CD4-positive, alpha-beta memory T cell (primary cell): Measurements from ENCODE around the gene GALNS. TPM values are rescaled to one million over a fixed set of nuclear protein-coding genes. Genes with fewer than 3 reads are reported as not detected.

Experiments
- CTCF ChIA-PET: fragments of 350-600 bp; sonication (Branson Sonifier 250); formaldehyde crosslinking; loops from one replicate; lab custom pipeline; 2021; ENCODE audit warnings: inconsistent platforms; ENCODE audit not compliant: partially characterized antibody; lab: Charles Lee
- POLR2A ChIA-PET: fragments of 350-600 bp; sonication (Branson Sonifier 250); formaldehyde crosslinking; loops from one replicate; lab custom pipeline; 2021; ENCODE audit not compliant: partially characterized antibody; lab: Charles Lee
- DNase-seq, 5 donors: peaks; one replicate each; pipeline versions ENCODE4 v3.0.0 to v3.0.0-alpha.2; 2020 to 2022; ENCODE audit warnings: mixed read lengths in 1 of 5
- H3K27ac ChIP-seq: one replicate; pipeline ENCODE4 v1.7.0; 2013; ENCODE audit warnings: low read depth, low read length
- H3K27me3 ChIP-seq: 2 replicates; pipeline ENCODE4 v1.7.0; 2013; ENCODE audit warnings: mild to moderate bottlenecking, low read length, moderate library complexity; ENCODE audit not compliant: insufficient read depth
- H3K36me3 ChIP-seq: 2 replicates; pipeline ENCODE4 v1.7.0; 2013; ENCODE audit warnings: mild to moderate bottlenecking, low read length, moderate library complexity; ENCODE audit not compliant: insufficient read depth
- H3K4me1 ChIP-seq: 2 replicates; pipeline ENCODE4 v1.7.0; 2013; ENCODE audit warnings: mild to moderate bottlenecking, low read length, moderate library complexity; ENCODE audit not compliant: insufficient read depth
- H3K4me3 ChIP-seq, 2 donors: one replicate each; pipeline ENCODE4 v1.7.0; 2013; ENCODE audit warnings: low read length in 2 of 2, mild to moderate bottlenecking in 1 of 2
- H3K9me3 ChIP-seq, 2 donors: one replicate each; pipeline ENCODE4 v1.7.0; 2013; ENCODE audit warnings: low read length in 2 of 2, control low read depth in 1 of 2; ENCODE audit not compliant: control insufficient read depth in 1 of 2
- H3K27ac Mint-ChIP-seq, 7 donors: one replicate each; pipeline ENCODE4 v1.8.0; 2020 to 2021; ENCODE audit warnings: mixed read lengths in 7 of 7, mild to moderate bottlenecking in 6 of 7, inconsistent platforms in 3 of 7, moderate library complexity in 3 of 7
- H3K27me3 Mint-ChIP-seq, 2 donors: one replicate each; pipeline ENCODE4 v1.8.0; 2020 to 2021; ENCODE audit warnings: mixed read lengths in 2 of 2
- H3K36me3 Mint-ChIP-seq, 2 donors: one replicate each; pipeline ENCODE4 v1.8.0; 2020 to 2021; ENCODE audit warnings: mixed read lengths in 2 of 2, inconsistent platforms in 1 of 2, mild to moderate bottlenecking in 1 of 2
- H3K4me1 Mint-ChIP-seq, 4 donors: one replicate each; pipeline ENCODE4 v1.8.0; 2020 to 2021; ENCODE audit warnings: mixed read lengths in 4 of 4, mild to moderate bottlenecking in 1 of 4
- H3K4me3 Mint-ChIP-seq, 8 donors: one replicate each; pipeline ENCODE4 v1.8.0; 2020 to 2021; ENCODE audit warnings: mixed read lengths in 8 of 8, mild to moderate bottlenecking in 7 of 8, moderate library complexity in 6 of 8, inconsistent platforms in 3 of 8
- H3K9me3 Mint-ChIP-seq, 8 donors: one replicate each; pipeline ENCODE4 v1.8.0; 2020 to 2021; ENCODE audit warnings: mixed read lengths in 8 of 8, mild to moderate bottlenecking in 5 of 8, inconsistent platforms in 3 of 8, moderate library complexity in 1 of 8
- intact Hi-C: fragments of 100-400 bp; cut with micrococcal nuclease; formaldehyde crosslinking; loops from one replicate; pipeline ENCODE4 v1.15.1; 2023
- polyA plus RNA-seq, 2 donors: library from polyadenylated mRNA; unstranded; fragments of 300-500 nt; fragmentation: Illumina TruSeq; gene quantifications; one replicate each; pipeline ENCODE4 v1.2.3, GENCODE V29; 2021
- total RNA-seq, 2 experiments: library from RNA; stranded (reverse); gene quantifications; one replicate each; pipeline ENCODE4 v1.2.3, GENCODE V29; 2021

Gene GALNS
- total and polyA plus RNA-seq, 4 experiments from 2014 or later, result 5.6 to 65.7 (median 33.7) TPM

- Mint-ChIP-seq H3K27ac (peak overlapping the region; percentile 87 to 93 (median 93)), H3K36me3 (peaks cover 0 to 15% of the 10 kb centered on the region in 2 donors), H3K9me3 (no peaks in the 10 kb centered on the region), H3K4me1 (peaks cover 1 to 28% (median 15%) of the 10 kb centered on the region in 4 donors), H3K4me3 (peak overlapping the region; percentile 79 to 97 (median 86)), H3K27me3 (no peaks in the 10 kb centered on the region)
- Histone ChIP-seq H3K27me3 (no peaks in the 10 kb centered on the region), H3K4me1 (peaks cover 21% of the 10 kb centered on the region), H3K36me3 (peaks cover 13% of the 10 kb centered on the region), H3K4me3 (peak overlapping the region; percentile 90 to 94), H3K9me3 (no peaks in the 10 kb centered on the region), H3K27ac (peak overlapping the region; percentile 67)
- ChIA-PET CTCF (interaction anchor here (1.1 to 5.1 kb wide), 10 partner anchors 12 to 407 kb away, joined by 3 to 35 read pairs (median 4); partner anchors contain the start of genes GALNS, TRAPPC2L and ZNF778), POLR2A (interaction anchor here (0.8 to 11.8 kb wide), 24 partner anchors 8 to 430 kb away, joined by 3 to 206 read pairs (median 5); partner anchors contain the start of genes CDT1, CTU2, GALNS and PIEZO1)
- peak; percentile 56 to 68 (median 64) for DNase-seq
- intact Hi-C loops, result loop anchor here (1.0 kb wide), 2 partner anchors 8 to 26 kb away; partner anchors contain the start of genes CDT1 and PIEZO1
Measured at GRCh38 chr16:88810912-88811768, 45.6 kb downstream of the GALNS start.

- H3K36me3 Mint-ChIP-seq, result peaks cover 0 to 15% of the 10 kb centered on the region in 2 donors
- no peaks in the 10 kb centered on the region for H3K27me3 Mint-ChIP-seq
- peak overlapping the region; percentile 67 for H3K27ac ChIP-seq
- ChIA-PET POLR2A (interaction anchor here (0.7 to 11.8 kb wide), 13 partner anchors 11 to 430 kb away, joined by 3 to 206 read pairs (median 5); partner anchors contain the start of genes CTU2, GALNS, PIEZO1 and RNF166), CTCF (interaction anchor here (1.1 to 5.1 kb wide), 7 partner anchors 27 to 403 kb away, joined by 3 to 35 read pairs (median 6); partner anchors contain the start of genes GALNS and TRAPPC2L)
- peak overlapping the region; percentile 90 to 94 for H3K4me3 ChIP-seq
- H3K27ac Mint-ChIP-seq, result peak overlapping the region; percentile 25 to 93 (median 85)
- H3K27me3 ChIP-seq, result no peaks in the 10 kb centered on the region
- H3K36me3 ChIP-seq, result peaks cover 13% of the 10 kb centered on the region
- H3K4me1 ChIP-seq, result peaks cover 21% of the 10 kb centered on the region
- peak overlapping the region; percentile 79 to 97 (median 86) for H3K4me3 Mint-ChIP-seq
- H3K4me1 Mint-ChIP-seq, result peaks cover 1 to 28% (median 15%) of the 10 kb centered on the region in 4 donors
- DNase-seq, result no peak
- no peaks in the 10 kb centered on the region for H3K9me3 ChIP-seq
- intact Hi-C loops, result no loop called here
- no peaks in the 10 kb centered on the region for H3K9me3 Mint-ChIP-seq
Measured at GRCh38 chr16:88810166-88810911, 46.4 kb downstream of the GALNS start.

GRCh38 chr16:88809676-88810165 lies 47.0 kb downstream of the GALNS start:
- DNase-seq, result no peak
- H3K27me3 Mint-ChIP-seq, result no peaks in the 10 kb centered on the region
- intact Hi-C loops, result no loop called here
- Histone ChIP-seq H3K27ac (no peak overlapping the region), H3K4me1 (peaks cover 25% of the 10 kb centered on the region), H3K36me3 (peaks cover 13% of the 10 kb centered on the region), H3K9me3 (no peaks in the 10 kb centered on the region), H3K4me3 (no peak overlapping the region), H3K27me3 (no peaks in the 10 kb centered on the region)
- peaks cover 1 to 28% (median 15%) of the 10 kb centered on the region in 4 donors for H3K4me1 Mint-ChIP-seq
- CTCF ChIA-PET, result interaction anchor here (1.8 to 5.1 kb wide), 5 partner anchors 29 to 403 kb away, joined by 4 to 35 read pairs (median 9); partner anchors contain the start of genes GALNS and TRAPPC2L
- H3K9me3 Mint-ChIP-seq, result no peaks in the 10 kb centered on the region
- POLR2A ChIA-PET, result interaction anchor here (0.7 to 11.8 kb wide), 9 partner anchors 10 to 431 kb away, joined by 3 to 206 read pairs (median 8); partner anchors contain the start of genes CTU2, GALNS, PIEZO1 and RNF166
- H3K36me3 Mint-ChIP-seq, result peaks cover 0 to 15% of the 10 kb centered on the region in 2 donors
- peak overlapping the region in 3 of 7 donors; percentile 9 to 88 (median 61) for H3K27ac Mint-ChIP-seq
- peak overlapping the region in 4 of 8 donors; percentile 13 to 82 (median 30) for H3K4me3 Mint-ChIP-seq

- Mint-ChIP-seq H3K36me3 (peaks cover 0 to 15% of the 10 kb centered on the region in 2 donors), H3K4me1 (peaks cover 1 to 28% (median 15%) of the 10 kb centered on the region in 4 donors), H3K27me3 (no peaks in the 10 kb centered on the region), H3K27ac (peak overlapping the region in 2 of 7 donors; percentile 8 to 54), H3K9me3 (no peaks in the 10 kb centered on the region), H3K4me3 (peak overlapping the region in 5 of 8 donors; percentile 13 to 33 (median 21))
- H3K27me3 ChIP-seq, result no peaks in the 10 kb centered on the region
- H3K27ac ChIP-seq, result no peak overlapping the region
- peaks cover 30% of the 10 kb centered on the region for H3K4me1 ChIP-seq
- no peaks in the 10 kb centered on the region for H3K9me3 ChIP-seq
- peaks cover 13% of the 10 kb centered on the region for H3K36me3 ChIP-seq
- DNase-seq, result no peak
- H3K4me3 ChIP-seq, result no peak overlapping the region
- intact Hi-C loops, result no loop called here
- CTCF ChIA-PET, result interaction anchor here (1.8 to 5.1 kb wide), 4 partner anchors 28 to 72 kb away, joined by 6 to 35 read pairs (median 16); partner anchors contain the start of genes GALNS and TRAPPC2L
- POLR2A ChIA-PET, result interaction anchor here (1.2 to 11.8 kb wide), 5 partner anchors 10 to 189 kb away, joined by 3 to 206 read pairs (median 41); partner anchors contain the start of genes CTU2, PIEZO1 and RNF166
Measured at GRCh38 chr16:88809068-88809675, 47.6 kb downstream of the GALNS start.

- Mint-ChIP-seq H3K4me3 (peak overlapping the region in 1 of 8 donors; percentile 17), H3K27me3 (no peaks in the 10 kb centered on the region), H3K36me3 (peaks cover 0 to 15% of the 10 kb centered on the region in 2 donors), H3K4me1 (peaks cover 2 to 25% (median 14%) of the 10 kb centered on the region in 4 donors), H3K9me3 (no peaks in the 10 kb centered on the region), H3K27ac (peak overlapping the region in 2 of 7 donors; percentile 17 to 54)
- CTCF ChIA-PET, result interaction anchor here (2.5 kb wide), 1 partner anchor 65 kb away, joined by 6 read pairs; no protein-coding TSS in a partner anchor
- Histone ChIP-seq H3K27ac (no peak overlapping the region), H3K27me3 (no peaks in the 10 kb centered on the region), H3K4me3 (no peak overlapping the region), H3K36me3 (peaks cover 13% of the 10 kb centered on the region), H3K9me3 (no peaks in the 10 kb centered on the region), H3K4me1 (peaks cover 33% of the 10 kb centered on the region)
- DNase-seq, result no peak
- intact Hi-C loops, result no loop called here
- POLR2A ChIA-PET, result interaction anchor here (1.2 to 11.8 kb wide), 4 partner anchors 8 to 104 kb away, joined by 3 to 206 read pairs (median 42); partner anchors contain the start of genes CTU2, PIEZO1 and RNF166
Measured at GRCh38 chr16:88807626-88808453, 48.9 kb downstream of the GALNS start.
